B cell (primary cell): ENCODE measurements around the gene MTF1. TPM values are rescaled to one million over a fixed set of nuclear protein-coding genes. Genes with fewer than 3 reads are reported as not detected.

Experiments used
- ATAC-seq: fragments of 200-7000 bp; cut with Tn5 transposase; one replicate; pipeline ENCODE4 v1.10.0; 2021; ENCODE audit warnings: low read depth, mild to moderate bottlenecking, moderate number of reproducible peaks, moderate library complexity
- CTCF ChIA-PET: fragments of 350-600 bp; sonication (Branson Sonifier 250); formaldehyde crosslinking; loops from one replicate; lab custom pipeline; 2021; ENCODE audit warnings: antibody characterized with exemption, inconsistent platforms; lab: Charles Lee
- POLR2A ChIA-PET: fragments of 350-600 bp; sonication (Branson Sonifier 250); formaldehyde crosslinking; loops from one replicate; lab custom pipeline; 2021; ENCODE audit warnings: antibody characterized with exemption; lab: Charles Lee
- DNase-seq: peaks from one replicate; pipeline ENCODE4 v3.0.0; 2013
- H2AFZ ChIP-seq: 2 replicates; pipeline ENCODE4 v1.6.1; 2012; ENCODE audit warnings: mild to moderate bottlenecking, low read depth, low read length; ENCODE audit not compliant: insufficient read depth, poor library complexity, severe bottlenecking
- H3K27ac ChIP-seq, 2 donors: 1 replicate in 1 of 2; 2 replicates in 1 of 2; pipeline ENCODE4 v1.5.1; 2012 to 2013; ENCODE audit warnings: low read length in 2 of 2, mild to moderate bottlenecking in 2 of 2, moderate library complexity in 1 of 2
- H3K27me3 ChIP-seq, 4 experiments: fragments of 200-600 bp in 1 of 4; sonication (generic) in 1 of 4; replicated peaks in 1 of 4; 1 replicate in 2 of 4; 2 replicates in 2 of 4; pipeline versions ENCODE4 v1.6.1 to v1.7.0; 2013 to 2016; ENCODE audit warnings: low read length in 3 of 4, mild to moderate bottlenecking in 2 of 4, mixed read lengths in 1 of 4, moderate library complexity in 1 of 4; ENCODE audit not compliant: insufficient read depth in 4 of 4, control insufficient read depth in 3 of 4; ENCODE audit errors: control extremely low read depth in 1 of 4
- H3K36me3 ChIP-seq, 2 experiments: replicated peaks in 1 of 2; 1 replicate in 1 of 2; 2 replicates in 1 of 2; pipeline versions ENCODE4 v1.6.1 to v1.7.1; 2013; ENCODE audit warnings: low read length in 1 of 2; ENCODE audit not compliant: insufficient read depth in 2 of 2, control insufficient read depth in 1 of 2; ENCODE audit errors: control extremely low read depth in 1 of 2, extremely low read depth in 1 of 2
- H3K4me1 ChIP-seq, 2 donors: fragments of 200-600 bp in 1 of 2; sonication (generic) in 1 of 2; 1 replicate in 1 of 2; 2 replicates in 1 of 2; pipeline versions ENCODE4 v1.5.1 to v1.6.1; 2013 to 2017; ENCODE audit warnings: low read length in 2 of 2; ENCODE audit not compliant: control insufficient read depth in 2 of 2, insufficient read depth in 2 of 2
- H3K4me2 ChIP-seq: replicated peaks from 2 replicates; pipeline ENCODE3; 2012; ENCODE audit warnings: mild to moderate bottlenecking, low read depth, low read length; ENCODE audit not compliant: poor library complexity, severe bottlenecking
- H3K4me3 ChIP-seq, 5 experiments: fragments of 200-600 bp in 1 of 5; sonication (generic) in 1 of 5; 1 replicate in 3 of 5; 2 replicates in 2 of 5; pipeline versions ENCODE4 v1.5.1 to v1.7.0; 2011 to 2016; ENCODE audit warnings: low read length in 4 of 5, mild to moderate bottlenecking in 4 of 5, low read depth in 2 of 5, control low read depth in 1 of 5, moderate library complexity in 1 of 5; ENCODE audit not compliant: insufficient read depth in 1 of 5; ENCODE audit errors: control extremely low read depth in 1 of 5, extremely low read depth in 1 of 5
- H3K79me2 ChIP-seq: fragments of 200-600 bp; sonication (generic); one replicate; pipeline ENCODE4 v1.6.0; 2016; ENCODE audit warnings: low read length; ENCODE audit not compliant: control insufficient read depth, insufficient read depth
- H3K9ac ChIP-seq: fragments of 200-600 bp; sonication (generic); 2 replicates; pipeline ENCODE4 v1.6.1; 2017; ENCODE audit warnings: mild to moderate bottlenecking, low read length, moderate library complexity
- H3K9me3 ChIP-seq, 3 donors: one replicate each; pipeline versions ENCODE4 v1.6.1 to v1.7.1; 2013; ENCODE audit warnings: low read length in 2 of 3; ENCODE audit not compliant: control insufficient read depth in 2 of 3, insufficient read depth in 1 of 3; ENCODE audit errors: control extremely low read depth in 1 of 3
- H4K20me1 ChIP-seq: 2 replicates; pipeline ENCODE4 v1.6.0; 2012; ENCODE audit warnings: mild to moderate bottlenecking, low read length; ENCODE audit not compliant: insufficient read depth, control insufficient read depth, poor library complexity, severe bottlenecking
- H3K27ac Mint-ChIP-seq: one replicate; pipeline ENCODE4 v1.8.0; 2021; ENCODE audit warnings: mixed read lengths
- H3K27me3 Mint-ChIP-seq: one replicate; pipeline ENCODE4 v1.8.0; 2021; ENCODE audit warnings: mixed read lengths
- H3K4me1 Mint-ChIP-seq: one replicate; pipeline ENCODE4 v1.8.0; 2021; ENCODE audit warnings: mixed read lengths
- H3K4me3 Mint-ChIP-seq: one replicate; pipeline ENCODE4 v1.8.0; 2021; ENCODE audit warnings: mixed read lengths
- H3K9me3 Mint-ChIP-seq: one replicate; pipeline ENCODE4 v1.8.0; 2022; ENCODE audit warnings: mixed read lengths; ENCODE audit not compliant: insufficient read depth
- CTCF ChIP-seq: fragments of 200-600 bp; IDR thresholded peaks from one replicate; pipeline ENCODE4 v1.8.0; 2022; ENCODE audit warnings: antibody characterized with exemption, mild to moderate bottlenecking
- EZH2 ChIP-seq: IDR thresholded peaks from 2 replicates; pipeline ENCODE4 v1.6.1; 2012; ENCODE audit warnings: borderline replicate concordance, low read depth, mild to moderate bottlenecking, moderate library complexity, low read length; ENCODE audit not compliant: insufficient read depth, poor library complexity, severe bottlenecking
- WGBS: methylation state at CpG from one replicate; pipeline ENCODE4 v1.1.5; 2013; ENCODE audit warnings: missing lambda C conversion rate; ENCODE audit not compliant: insufficient coverage; 5-methylcytosine and 5-hydroxymethylcytosine counted together
- intact Hi-C: fragments of 100-400 bp; cut with micrococcal nuclease; formaldehyde crosslinking; loops from one replicate; pipeline ENCODE4 v1.10.0; 2022
- polyA plus RNA-seq: library from polyadenylated mRNA; depleted of rRNA; stranded (reverse); fragments of >200 nt; gene quantifications from 2 replicates; pipeline ENCODE4 v1.2.3, GENCODE V29; 2012
- total RNA-seq, 2 donors: library from RNA; stranded (reverse); fragments of 120-200 nt in 1 of 2; gene quantifications; 1 replicate in 1 of 2; 2 replicates in 1 of 2; pipeline versions ENCODE4 v1.2.3 to v1.2.4, GENCODE V29; 2013 to 2022

MTF1 gene
- total and polyA plus RNA-seq, 2 donors (not counting 1 experiment from before 2014, with no cell fraction given): 6.2 to 36.7 TPM

GRCh38 chr1:37764888-37765441 is 94.4 kb downstream of the MTF1 start, which contains the start of gene EPHA10:
TSS of gene EPHA10 (minus strand) at chr1:37765120. CDS start at chr1:37765066, 54 bp downstream.
- Mint-ChIP-seq H3K9me3 (no peaks in the 10 kb centered on the region), H3K4me1 (peaks cover 20% of the 10 kb centered on the region), H3K27ac (no peak within 1 kb of the TSS), H3K27me3 (peaks cover 74% of the 10 kb centered on the region), H3K4me3 (peak within 1 kb of the TSS; percentile 60)
- CTCF ChIA-PET: no interaction called here
- H3K27ac ChIP-seq: no peak within 1 kb of the TSS
- peak within 1 kb of the TSS; percentile 23 for H3K9ac ChIP-seq
- no peaks in the 10 kb centered on the region for H3K36me3 ChIP-seq
- H3K4me2 ChIP-seq: peak within 1 kb of the TSS; percentile 63
- H2AFZ ChIP-seq: peak within 1 kb of the TSS; percentile 60
- peaks cover 17 to 20% of the 10 kb centered on the region in 2 donors for H3K4me1 ChIP-seq
- intact Hi-C loops: no loop called here
- H3K9me3 ChIP-seq: peaks cover 0 to 29% (median 0%) of the 10 kb centered on the region in 3 donors
- peak within 1 kb of the TSS in 2 of 5 experiments; percentile 3 to 6 for H3K4me3 ChIP-seq
- H3K27me3 ChIP-seq: peaks cover 0 to 66% (median 45%) of the 10 kb centered on the region in 4 experiments
- H3K79me2 ChIP-seq: no peaks in the 10 kb centered on the region
- WGBS: 12% methylated on average over 31 of the region's 33 CpGs
- no peak for ATAC-seq
- TF ChIP-seq EZH2 (no peak), CTCF (no peak)
- POLR2A ChIA-PET: interaction anchor here (0.6 kb wide), 1 partner anchor 86 kb away, joined by 5 read pairs; no protein-coding TSS in a partner anchor
- DNase-seq: no peak
- no peaks in the 10 kb centered on the region for H4K20me1 ChIP-seq

GRCh38 chr1:37764414-37764825 is 95.0 kb downstream of the MTF1 start:
- H2AFZ ChIP-seq: no peak overlapping the region
- H3K79me2 ChIP-seq: no peaks in the 10 kb centered on the region
- no peak overlapping the region for H3K9ac ChIP-seq
- H3K4me1 Mint-ChIP-seq: peaks cover 20% of the 10 kb centered on the region
- ChIA-PET CTCF (no interaction called here), POLR2A (interaction anchor here (0.6 kb wide), 1 partner anchor 87 kb away, joined by 5 read pairs; no protein-coding TSS in a partner anchor)
- peaks cover 0 to 29% (median 0%) of the 10 kb centered on the region in 3 donors for H3K9me3 ChIP-seq
- H3K4me3 ChIP-seq: no peak overlapping the region
- no peak overlapping the region for H3K4me2 ChIP-seq
- ATAC-seq: peak; percentile 33
- no peaks in the 10 kb centered on the region for H3K36me3 ChIP-seq
- no peak overlapping the region for H3K27ac ChIP-seq
- H3K4me3 Mint-ChIP-seq: no peak overlapping the region
- intact Hi-C loops: no loop called here
- no peaks in the 10 kb centered on the region for H4K20me1 ChIP-seq
- peak; percentile 33 for DNase-seq
- H3K27ac Mint-ChIP-seq: no peak overlapping the region
- no peaks in the 10 kb centered on the region for H3K9me3 Mint-ChIP-seq
- peaks cover 0 to 68% (median 44%) of the 10 kb centered on the region in 4 experiments for H3K27me3 ChIP-seq
- no peak for TF ChIP-seq CTCF
- no peak for TF ChIP-seq EZH2
- 11% methylated on average over 29 of the region's 29 CpGs for WGBS
- H3K4me1 ChIP-seq: peaks cover 17 to 20% of the 10 kb centered on the region in 2 donors
- peaks cover 71% of the 10 kb centered on the region for H3K27me3 Mint-ChIP-seq
